NB4 (cell line): ENCODE results near the gene GRHL1.

ENCODE experiments used
- MYC ChIP-seq: IDR thresholded peaks from 2 replicates; pipeline ENCODE4 v1.6.1; 2011; ENCODE audit warnings: low read depth, low read length
- POLR2A ChIP-seq: IDR thresholded peaks from 2 replicates; pipeline ENCODE4 v1.6.1; 2011; ENCODE audit warnings: mild to moderate bottlenecking; ENCODE audit not compliant: insufficient read length; ENCODE audit errors: extremely low read depth
- TF ChIP-seq, protein P1 (sequence below): IDR thresholded peaks from one replicate; pipeline ENCODE4 v1.5.1; 2012; ENCODE audit warnings: low read depth, low read length

DNA sequence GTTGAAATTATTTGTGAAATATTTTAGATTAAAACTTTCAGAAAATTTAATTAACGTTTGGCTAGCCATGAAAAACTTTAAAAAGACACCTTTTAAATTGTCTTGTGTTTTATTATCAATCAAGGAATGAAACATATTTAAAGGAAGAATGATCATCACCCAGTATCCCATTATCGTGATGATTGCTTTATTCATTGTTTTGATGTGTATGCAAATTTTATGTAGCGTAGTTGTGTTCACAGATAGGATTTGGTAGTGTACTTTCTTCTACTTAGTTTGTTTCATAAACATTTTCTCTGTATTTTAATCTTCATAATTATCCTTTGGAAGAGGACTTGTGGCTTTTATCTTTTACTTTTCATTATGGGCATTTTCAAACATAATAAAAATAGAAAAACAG, 7.8 kb downstream of the GRHL1 start:
- TF ChIP-seq, protein P1, sequence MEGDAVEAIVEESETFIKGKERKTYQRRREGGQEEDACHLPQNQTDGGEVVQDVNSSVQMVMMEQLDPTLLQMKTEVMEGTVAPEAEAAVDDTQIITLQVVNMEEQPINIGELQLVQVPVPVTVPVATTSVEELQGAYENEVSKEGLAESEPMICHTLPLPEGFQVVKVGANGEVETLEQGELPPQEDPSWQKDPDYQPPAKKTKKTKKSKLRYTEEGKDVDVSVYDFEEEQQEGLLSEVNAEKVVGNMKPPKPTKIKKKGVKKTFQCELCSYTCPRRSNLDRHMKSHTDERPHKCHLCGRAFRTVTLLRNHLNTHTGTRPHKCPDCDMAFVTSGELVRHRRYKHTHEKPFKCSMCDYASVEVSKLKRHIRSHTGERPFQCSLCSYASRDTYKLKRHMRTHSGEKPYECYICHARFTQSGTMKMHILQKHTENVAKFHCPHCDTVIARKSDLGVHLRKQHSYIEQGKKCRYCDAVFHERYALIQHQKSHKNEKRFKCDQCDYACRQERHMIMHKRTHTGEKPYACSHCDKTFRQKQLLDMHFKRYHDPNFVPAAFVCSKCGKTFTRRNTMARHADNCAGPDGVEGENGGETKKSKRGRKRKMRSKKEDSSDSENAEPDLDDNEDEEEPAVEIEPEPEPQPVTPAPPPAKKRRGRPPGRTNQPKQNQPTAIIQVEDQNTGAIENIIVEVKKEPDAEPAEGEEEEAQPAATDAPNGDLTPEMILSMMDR, result no peak
- no peak for TF ChIP-seq MYC
- no peak for TF ChIP-seq POLR2A
